Brain microvascular endothelial cell (primary cell): ENCODE data around the gene SF3A1.

ENCODE experiments used
- DNase-seq: peaks from one replicate; pipeline ENCODE4 v3.0.0-alpha.2; 2020
- H3K27ac ChIP-seq: fragments of 250-450 bp; sonication (Bioruptor Pico); 2 replicates; pipeline ENCODE4 v1.5.1; 2020; ENCODE audit warnings: mild to moderate bottlenecking, moderate library complexity
- H3K27me3 ChIP-seq: fragments of 250-450 bp; sonication (Bioruptor Pico); replicated peaks from 2 replicates; pipeline ENCODE4 v1.5.1; 2020; ENCODE audit warnings: mild to moderate bottlenecking
- H3K36me3 ChIP-seq: fragments of 250-450 bp; sonication (Bioruptor Pico); replicated peaks from 2 replicates; pipeline ENCODE4 v1.5.1; 2020; ENCODE audit warnings: mild to moderate bottlenecking
- H3K4me3 ChIP-seq: 2 replicates; pipeline ENCODE4 v1.5.1; 2011; ENCODE audit warnings: low read depth, mild to moderate bottlenecking, control low read depth, low read length, moderate library complexity
- in situ Hi-C: cut with HindIII; loops from 2 replicates; pipeline ENCODE4 v1.10.0; 2017; ENCODE audit warnings: low sequenced_read_pairs, low pct_ligation_motif_present
- TF ChIP-seq, protein P1 (sequence below): IDR thresholded peaks from 2 replicates; pipeline ENCODE4 v1.5.1; 2011; ENCODE audit warnings: low read depth, mild to moderate bottlenecking, moderate library complexity, low read length, control low read depth, inconsistent platforms; ENCODE audit errors: missing control alignments

Gene SF3A1

DNA sequence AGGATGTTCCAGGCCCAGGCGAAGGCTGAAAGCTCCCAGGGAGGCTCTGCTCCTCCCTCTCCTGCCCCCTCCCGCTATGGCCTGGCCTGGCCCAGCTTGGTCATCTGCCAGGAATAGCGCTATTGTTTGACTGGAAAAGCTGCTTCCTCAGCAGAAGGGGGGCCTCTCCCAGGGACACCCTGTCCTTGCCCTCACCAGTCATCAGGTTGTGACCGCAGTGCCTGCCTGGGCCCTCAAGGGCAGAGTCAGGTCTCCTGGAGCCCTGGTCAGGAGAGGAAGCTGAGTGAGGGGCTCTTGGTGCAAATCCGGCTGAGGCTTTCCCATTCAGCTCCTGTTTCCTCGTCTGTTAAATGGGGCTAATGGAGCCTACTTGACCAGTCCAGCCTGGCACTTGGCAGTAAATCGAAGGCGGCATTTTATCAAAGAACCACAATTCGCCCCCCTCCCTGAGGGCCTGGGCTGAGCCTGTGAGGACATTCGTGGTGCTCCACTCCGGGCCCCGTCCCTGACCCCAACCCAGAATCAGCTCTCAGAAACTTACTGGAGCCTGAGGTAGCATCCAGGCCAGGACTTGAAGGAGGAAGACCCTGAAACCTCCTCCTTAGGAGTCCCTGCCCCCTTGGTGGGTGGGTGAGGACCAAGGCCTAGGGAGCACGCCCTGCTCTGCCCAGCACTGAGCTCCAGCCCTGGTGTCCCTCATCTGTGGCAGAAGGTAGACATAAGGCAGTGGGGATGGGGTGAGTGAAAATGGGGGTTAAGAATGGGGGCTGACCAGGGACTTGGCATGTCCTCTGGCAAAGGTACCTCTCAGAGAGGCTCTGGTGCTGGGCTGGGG, 65.4 kb downstream of the SF3A1 start:
- peaks cover 42% of the 10 kb centered on the region for H3K36me3 ChIP-seq
- in situ Hi-C loops: no loop called here
- no peaks in the 10 kb centered on the region for H3K27me3 ChIP-seq
- no peak overlapping the region for H3K27ac ChIP-seq
- no peak overlapping the region for H3K4me3 ChIP-seq
- TF ChIP-seq, protein P1, sequence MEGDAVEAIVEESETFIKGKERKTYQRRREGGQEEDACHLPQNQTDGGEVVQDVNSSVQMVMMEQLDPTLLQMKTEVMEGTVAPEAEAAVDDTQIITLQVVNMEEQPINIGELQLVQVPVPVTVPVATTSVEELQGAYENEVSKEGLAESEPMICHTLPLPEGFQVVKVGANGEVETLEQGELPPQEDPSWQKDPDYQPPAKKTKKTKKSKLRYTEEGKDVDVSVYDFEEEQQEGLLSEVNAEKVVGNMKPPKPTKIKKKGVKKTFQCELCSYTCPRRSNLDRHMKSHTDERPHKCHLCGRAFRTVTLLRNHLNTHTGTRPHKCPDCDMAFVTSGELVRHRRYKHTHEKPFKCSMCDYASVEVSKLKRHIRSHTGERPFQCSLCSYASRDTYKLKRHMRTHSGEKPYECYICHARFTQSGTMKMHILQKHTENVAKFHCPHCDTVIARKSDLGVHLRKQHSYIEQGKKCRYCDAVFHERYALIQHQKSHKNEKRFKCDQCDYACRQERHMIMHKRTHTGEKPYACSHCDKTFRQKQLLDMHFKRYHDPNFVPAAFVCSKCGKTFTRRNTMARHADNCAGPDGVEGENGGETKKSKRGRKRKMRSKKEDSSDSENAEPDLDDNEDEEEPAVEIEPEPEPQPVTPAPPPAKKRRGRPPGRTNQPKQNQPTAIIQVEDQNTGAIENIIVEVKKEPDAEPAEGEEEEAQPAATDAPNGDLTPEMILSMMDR: no peak
- peak; percentile 44 for DNase-seq

DNA sequence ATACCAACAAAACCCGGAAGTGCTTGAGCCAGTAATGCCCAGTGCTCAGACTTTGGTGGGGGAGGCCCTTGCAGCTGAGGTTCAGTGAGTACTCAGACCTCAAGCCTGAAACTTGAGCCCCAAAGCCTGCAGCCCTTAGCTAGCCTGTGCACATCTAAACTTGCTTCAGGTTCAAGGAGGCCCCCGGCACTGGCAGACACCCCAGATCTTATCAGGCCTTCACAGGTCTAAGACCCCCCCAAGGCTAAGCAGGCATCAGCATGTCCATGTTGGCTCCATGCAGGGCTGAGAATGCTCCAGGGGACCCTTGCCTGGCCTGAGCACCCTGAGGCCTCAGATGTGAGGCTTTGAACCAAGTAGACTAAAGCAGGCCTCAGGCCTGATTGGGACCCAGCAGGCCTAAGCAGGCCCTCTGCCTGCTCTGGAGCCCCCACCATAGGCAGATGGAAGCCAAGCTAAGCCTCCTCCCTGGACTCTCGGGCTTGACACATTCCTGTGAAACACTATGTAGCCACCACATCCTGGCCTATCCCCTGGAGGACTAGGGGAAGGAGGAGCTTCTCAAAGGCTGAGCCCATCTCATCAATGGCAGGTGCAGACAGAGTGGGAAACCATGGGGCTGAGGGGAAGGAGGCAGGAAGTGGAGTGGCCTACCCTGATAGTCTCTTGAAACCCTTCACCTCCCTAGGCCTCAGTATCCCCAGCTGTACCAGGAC, 66.2 kb downstream of the SF3A1 start:
- peak; percentile 56 for DNase-seq
- Histone ChIP-seq H3K36me3 (peaks cover 34% of the 10 kb centered on the region), H3K27ac (no peak overlapping the region), H3K27me3 (no peaks in the 10 kb centered on the region), H3K4me3 (no peak overlapping the region)
- TF ChIP-seq, protein P1: no peak
- in situ Hi-C loops: no loop called here

DNA sequence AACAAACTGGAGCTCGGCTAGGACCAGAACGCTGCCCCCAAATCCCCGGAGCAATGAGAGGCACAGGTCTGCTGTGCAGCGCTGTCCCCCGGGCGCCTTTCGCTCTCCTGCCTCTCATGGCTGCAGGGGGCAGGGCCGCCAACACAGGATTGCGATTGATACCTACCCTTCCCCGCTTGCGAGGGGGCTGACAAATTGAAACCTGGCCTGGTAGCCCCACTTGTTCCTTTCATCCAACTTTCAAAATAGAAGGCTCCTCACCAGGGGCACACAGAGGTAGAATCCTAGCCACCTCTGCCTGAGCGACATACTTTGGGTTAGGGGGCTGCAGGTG, 66.7 kb downstream of the SF3A1 start:
- DNase-seq: no peak
- H3K36me3 ChIP-seq: peaks cover 29% of the 10 kb centered on the region
- H3K4me3 ChIP-seq: peak overlapping the region; percentile 46
- TF ChIP-seq, protein P1: no peak
- no peaks in the 10 kb centered on the region for H3K27me3 ChIP-seq
- H3K27ac ChIP-seq: no peak overlapping the region
- in situ Hi-C loops: no loop called here

DNA sequence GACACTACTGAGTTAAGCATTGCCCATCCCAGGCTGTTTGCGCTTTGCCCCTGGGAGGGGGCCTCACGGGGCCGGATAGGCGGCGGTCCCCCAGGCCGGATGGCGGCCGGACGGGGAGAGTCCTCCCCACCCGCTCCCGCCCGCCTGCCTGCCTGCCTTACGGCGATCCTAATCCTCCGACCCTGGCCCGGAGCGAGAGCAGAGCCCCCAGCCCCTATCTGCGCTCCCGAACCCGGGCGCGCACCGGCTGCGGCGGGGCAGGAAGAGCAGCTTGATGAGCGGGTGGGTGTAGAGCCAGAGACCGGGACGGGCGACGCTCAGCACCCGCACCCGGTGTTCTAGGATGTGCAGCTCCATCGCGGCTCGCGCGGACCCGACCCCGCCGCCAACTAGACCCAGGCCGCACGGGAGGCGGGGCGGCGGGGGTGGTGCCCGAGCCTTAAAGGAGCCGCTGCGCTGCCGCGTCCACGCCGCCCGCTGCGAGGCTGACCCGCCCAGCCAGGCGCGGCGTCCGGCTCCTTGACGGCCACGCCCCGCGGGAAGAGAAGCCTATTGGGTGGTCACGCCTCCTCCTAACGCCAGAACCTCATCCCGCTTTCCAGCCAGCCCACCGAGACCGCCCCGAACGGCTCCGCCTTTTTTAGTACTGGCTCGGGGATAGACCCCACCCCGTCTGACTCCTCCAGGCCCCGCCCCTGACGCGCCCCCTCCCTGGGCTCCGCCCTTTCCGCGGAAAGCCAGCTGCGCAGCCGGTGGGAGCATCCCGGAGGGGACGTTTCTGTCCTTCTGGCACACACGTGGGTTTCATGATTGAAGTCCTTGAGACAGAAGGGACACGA, 67.3 kb downstream of the SF3A1 start, which contains the start of gene CASTOR1:
Gene CASTOR1 (minus strand): TSS at position 365 of the 839 bp plus-strand sequence. CDS start 8 bp downstream, at position 357.
- Histone ChIP-seq H3K4me3 (peak within 1 kb of the TSS; percentile 73), H3K27ac (peak within 1 kb of the TSS; percentile 21), H3K36me3 (peaks cover 25% of the 10 kb centered on the region), H3K27me3 (no peaks in the 10 kb centered on the region)
- in situ Hi-C loops: no loop called here
- TF ChIP-seq, protein P1: no peak
- DNase-seq: peak; percentile 98

DNA sequence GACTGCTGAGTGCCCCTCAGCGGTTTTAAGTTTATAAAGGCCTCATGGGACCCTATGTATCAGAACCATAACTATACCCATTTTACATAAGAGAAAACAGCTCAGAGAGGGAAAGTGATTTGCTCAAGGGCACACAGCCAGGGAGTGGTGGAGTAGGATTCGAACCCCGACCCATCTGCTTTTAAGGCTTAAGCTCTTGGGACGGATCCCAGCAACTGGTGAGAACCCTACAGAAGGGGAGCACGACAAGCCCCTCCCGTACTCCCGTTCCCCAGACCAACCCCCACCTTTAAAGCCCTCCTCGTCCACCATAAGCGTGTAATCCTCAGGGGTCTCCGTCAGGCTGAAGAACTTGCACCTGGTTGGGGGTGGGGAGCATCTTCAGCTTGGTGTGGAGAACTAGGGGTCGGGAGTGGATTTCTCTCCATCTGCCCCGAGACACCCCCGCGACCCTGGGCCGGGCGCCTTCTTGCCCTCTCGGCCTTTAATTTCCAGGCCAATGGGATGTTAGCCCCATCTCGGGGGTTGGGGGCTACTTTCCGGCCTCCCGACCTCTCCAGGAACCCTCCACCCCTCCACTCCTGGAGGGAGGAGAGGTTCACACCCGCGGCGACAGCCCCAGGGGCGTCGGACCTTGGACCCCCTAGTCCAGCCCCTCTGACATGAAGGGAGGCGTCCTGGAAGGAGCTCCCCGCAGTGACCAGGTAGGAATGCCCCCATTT, 68.1 kb downstream of the SF3A1 start:
- Histone ChIP-seq H3K27me3 (no peaks in the 10 kb centered on the region), H3K27ac (peak overlapping the region; percentile 21), H3K36me3 (peaks cover 18% of the 10 kb centered on the region), H3K4me3 (peak overlapping the region; percentile 73)
- no peak for DNase-seq
- in situ Hi-C loops: no loop called here
- TF ChIP-seq, protein P1: no peak
